Choroid plexus epithelial cell (primary cell): ENCODE measurements around the gene AEBP1.

Source experiments
- DNase-seq: peaks from one replicate; pipeline ENCODE4 v3.0.0-alpha.2; 2010; ENCODE audit warnings: low read depth
- H3K4me3 ChIP-seq: 2 replicates; pipeline ENCODE4 v1.5.1; 2011; ENCODE audit warnings: low read depth, mild to moderate bottlenecking, control low read depth, low read length, moderate library complexity
- TF ChIP-seq, protein P1 (sequence below): conservative IDR thresholded peaks from 2 replicates; pipeline ENCODE4 v1.5.1; 2011; ENCODE audit warnings: low read depth, mild to moderate bottlenecking, control low read depth, inconsistent platforms, low read length, moderate library complexity

Gene AEBP1

DNA sequence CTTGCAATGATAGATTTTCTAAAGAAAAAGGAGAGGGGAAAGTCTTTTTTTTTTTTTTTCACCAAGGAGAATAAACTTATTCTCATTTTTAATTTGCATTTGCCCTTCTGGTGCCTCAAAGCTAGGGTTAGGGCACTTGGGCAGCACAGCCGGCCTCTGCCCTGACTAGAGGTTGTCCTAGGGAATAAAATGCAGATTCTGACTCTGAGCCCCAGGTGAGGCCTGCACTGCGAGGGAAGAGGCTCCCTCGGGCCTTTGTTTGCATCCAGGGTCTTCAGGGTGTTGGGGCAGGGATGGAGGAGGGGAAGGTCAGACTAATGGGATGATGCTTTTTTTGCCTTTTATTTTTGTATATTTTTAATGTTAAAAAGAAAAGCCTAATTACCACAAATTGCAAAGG is 29.1 kb downstream of the AEBP1 start:
- H3K4me3 ChIP-seq: no peak overlapping the region
- no peak for DNase-seq
- TF ChIP-seq, protein P1, sequence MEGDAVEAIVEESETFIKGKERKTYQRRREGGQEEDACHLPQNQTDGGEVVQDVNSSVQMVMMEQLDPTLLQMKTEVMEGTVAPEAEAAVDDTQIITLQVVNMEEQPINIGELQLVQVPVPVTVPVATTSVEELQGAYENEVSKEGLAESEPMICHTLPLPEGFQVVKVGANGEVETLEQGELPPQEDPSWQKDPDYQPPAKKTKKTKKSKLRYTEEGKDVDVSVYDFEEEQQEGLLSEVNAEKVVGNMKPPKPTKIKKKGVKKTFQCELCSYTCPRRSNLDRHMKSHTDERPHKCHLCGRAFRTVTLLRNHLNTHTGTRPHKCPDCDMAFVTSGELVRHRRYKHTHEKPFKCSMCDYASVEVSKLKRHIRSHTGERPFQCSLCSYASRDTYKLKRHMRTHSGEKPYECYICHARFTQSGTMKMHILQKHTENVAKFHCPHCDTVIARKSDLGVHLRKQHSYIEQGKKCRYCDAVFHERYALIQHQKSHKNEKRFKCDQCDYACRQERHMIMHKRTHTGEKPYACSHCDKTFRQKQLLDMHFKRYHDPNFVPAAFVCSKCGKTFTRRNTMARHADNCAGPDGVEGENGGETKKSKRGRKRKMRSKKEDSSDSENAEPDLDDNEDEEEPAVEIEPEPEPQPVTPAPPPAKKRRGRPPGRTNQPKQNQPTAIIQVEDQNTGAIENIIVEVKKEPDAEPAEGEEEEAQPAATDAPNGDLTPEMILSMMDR: no peak

DNA sequence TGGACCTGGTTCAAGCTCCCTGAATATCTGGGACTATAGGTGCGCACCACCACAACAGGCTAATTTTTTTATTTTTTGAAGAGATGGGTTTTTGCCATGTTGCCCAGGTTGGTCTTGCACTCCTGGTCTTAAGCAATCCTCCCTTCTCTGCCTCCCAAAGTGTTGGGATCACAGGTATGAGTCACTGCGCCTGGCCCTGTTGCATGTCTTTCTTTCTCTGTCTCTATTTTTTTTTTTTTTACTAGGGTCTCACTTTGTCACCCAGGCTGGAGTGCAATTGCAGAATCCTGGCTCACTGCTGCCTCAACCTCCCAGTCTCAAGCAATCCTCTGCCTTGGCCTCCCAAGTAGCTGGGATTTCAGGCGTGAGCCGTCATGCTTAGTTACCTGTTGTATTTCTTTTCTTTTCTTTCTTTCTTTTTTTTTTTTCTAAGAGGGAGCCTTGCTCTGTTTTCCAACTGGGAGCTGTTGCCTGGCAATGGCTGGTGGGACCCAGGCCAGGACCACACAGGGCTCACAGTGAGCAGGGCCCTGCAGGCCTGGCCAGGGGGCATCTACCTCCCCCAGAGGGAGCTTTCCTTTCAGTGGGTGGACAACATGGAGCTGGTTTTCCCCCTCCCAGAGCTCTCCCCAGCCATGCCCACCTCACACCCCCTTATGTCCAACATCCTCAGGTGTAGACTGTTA is 30.9 kb downstream of the AEBP1 start:
- TF ChIP-seq, protein P1: no peak
- no peak for DNase-seq
- no peak overlapping the region for H3K4me3 ChIP-seq

DNA sequence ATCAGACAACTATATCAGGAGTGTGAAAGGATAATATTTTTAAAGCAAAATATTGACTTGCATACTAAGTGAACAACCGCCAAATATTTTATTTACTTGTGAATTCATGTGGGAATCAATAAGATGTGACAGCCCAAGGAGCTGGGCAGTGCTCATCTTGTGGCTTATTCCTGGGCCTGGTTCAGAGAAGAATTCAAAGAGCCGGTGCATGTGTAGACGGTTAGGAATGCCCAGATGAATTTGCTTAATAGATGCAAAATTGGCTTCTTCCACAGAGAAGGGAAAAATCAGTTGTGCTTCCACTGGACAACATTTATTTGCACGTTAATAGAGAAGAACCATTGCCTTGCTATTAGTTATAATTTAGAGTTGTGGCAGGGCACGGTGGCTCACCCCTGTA is 32.6 kb downstream of the AEBP1 start:
- no peak for DNase-seq
- TF ChIP-seq, protein P1: no peak
- H3K4me3 ChIP-seq: no peak overlapping the region

DNA sequence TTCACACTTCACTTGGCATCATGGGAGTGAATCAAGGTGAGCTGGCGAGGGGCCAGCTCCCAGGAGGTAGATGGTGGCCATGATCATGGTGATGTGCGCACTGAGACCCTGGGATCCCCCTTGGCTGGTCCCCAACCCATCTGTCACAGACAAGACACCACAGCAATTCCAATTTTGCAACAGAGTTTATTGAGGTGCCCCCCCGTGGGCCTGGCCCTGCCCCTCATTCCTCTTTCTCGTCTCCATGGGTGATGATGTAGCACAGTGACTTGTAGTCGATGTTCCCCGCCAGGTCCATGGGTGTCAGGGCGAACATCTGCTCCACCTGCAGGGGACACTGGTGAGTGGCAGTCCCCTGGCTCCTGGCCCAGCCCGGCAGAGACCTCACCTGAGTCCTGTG is 34.6 kb downstream of the AEBP1 start:
- DNase-seq: no peak
- TF ChIP-seq, protein P1: no peak

DNA sequence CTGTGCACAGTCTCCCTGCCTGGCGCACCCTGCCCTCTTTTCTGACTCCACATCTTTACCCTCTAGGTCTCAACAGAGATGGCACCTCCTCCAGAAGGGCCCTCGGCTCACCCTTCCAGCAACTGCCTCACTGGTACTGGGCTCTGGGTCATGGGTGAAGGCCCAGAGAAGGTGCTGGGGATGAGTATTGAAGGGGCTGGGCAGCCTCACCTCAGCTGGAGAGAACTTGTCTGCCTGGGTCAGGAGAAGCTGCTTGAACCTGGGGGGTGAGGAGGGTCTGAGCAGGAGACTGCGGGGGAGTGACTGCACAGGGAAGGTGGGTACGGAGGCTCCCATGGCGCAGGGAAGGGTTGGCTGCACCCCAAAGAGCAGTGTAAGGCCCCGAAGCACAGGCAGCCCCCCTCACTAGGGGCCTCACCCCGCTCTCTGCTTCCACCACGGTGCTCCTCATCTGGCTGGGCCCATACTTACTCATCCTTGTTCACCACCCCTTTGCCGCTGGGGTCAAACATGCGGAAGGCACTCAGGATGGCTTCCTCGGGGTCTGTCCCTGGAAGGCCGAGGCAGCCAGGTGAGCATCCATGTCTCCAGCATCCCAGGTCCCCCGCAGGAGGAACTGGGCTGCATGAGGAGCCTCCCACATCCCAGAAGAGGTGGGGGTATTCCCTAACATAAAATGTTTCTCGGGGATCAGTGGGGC is 35.3 kb downstream of the AEBP1 start:
- no peak overlapping the region for H3K4me3 ChIP-seq
- TF ChIP-seq, protein P1: no peak
- no peak for DNase-seq

More for the DNA sequence above, 34.6 kb downstream of the AEBP1 start:
- H3K4me3 ChIP-seq: no peak overlapping the region

DNA sequence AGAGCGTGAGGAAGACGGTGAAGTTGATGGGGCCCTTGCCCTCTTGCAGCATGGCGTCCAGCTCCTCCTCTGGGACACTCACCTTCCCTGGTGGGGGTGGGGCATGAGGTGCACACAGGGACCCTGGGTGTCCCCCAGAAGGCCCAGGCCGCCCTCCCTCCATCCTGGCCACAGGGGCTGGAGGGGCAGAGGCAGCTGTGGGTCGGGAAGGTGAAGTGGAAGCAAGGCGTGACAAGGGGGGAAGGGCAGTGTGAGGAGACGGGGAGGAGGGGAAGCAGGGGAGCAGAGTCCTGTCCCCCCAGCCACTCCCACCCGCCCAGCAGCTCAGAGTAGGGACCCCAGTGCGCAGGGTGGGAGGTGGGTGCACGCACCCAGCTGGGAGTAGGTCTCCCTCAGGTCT is 36.2 kb downstream of the AEBP1 start:
- TF ChIP-seq, protein P1: no peak
- DNase-seq: no peak
- no peak overlapping the region for H3K4me3 ChIP-seq

DNA sequence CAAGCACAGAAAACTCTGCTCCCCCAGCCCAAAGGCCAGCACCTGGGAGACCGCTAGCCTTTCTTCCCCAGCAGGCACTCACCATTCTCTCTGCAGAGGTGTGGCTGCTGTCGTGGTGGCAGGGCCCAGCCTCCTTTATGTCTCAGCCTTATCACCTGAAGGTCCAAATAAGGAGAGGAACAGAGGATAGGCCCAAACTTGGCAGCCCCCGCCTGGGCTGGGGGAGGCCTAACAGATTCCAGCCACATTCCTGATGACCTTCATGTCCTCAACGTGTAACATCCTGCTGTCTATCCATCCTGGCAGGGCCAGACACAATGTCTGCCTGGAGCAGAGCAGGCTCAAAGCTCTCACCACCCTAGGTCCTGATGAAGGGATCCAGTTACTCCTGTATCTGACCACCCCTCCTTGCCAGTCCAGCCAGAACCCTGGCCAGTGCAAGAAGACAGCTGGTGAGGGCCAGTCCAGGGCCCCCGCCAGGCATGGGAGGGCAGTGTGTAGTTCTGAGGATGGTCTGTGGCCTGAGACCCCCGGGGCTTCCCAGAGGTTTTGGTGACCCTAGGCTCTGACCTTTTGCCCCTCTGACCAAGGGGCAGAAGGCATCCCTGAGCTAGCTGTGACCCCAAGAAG is 37.2 kb downstream of the AEBP1 start, which contains the start of gene MYL7:
TSS of gene MYL7 (minus strand) at position 112 of the 630 bp plus-strand sequence. CDS start at position 85, 27 bp downstream.
- TF ChIP-seq, protein P1: no peak
- no peak for DNase-seq
- H3K4me3 ChIP-seq: no peak within 1 kb of the TSS
